Nephron progenitor cell (in vitro differentiated cells): Measurements from ENCODE around the gene BRPF1.
A peak's percentile ranks its signal among the peaks of the same experiment; 100 is the strongest.

Experiments
- DNase-seq: peaks from one replicate; pipeline ENCODE4 v3.0.0; 2021
- H3K27ac Mint-ChIP-seq: 2 replicates; pipeline ENCODE4 v1.8.0; 2021; ENCODE audit warnings: mild to moderate bottlenecking, moderate library complexity, mixed read lengths
- H3K27me3 Mint-ChIP-seq: 2 replicates; pipeline ENCODE4 v1.8.0; 2021; ENCODE audit warnings: mild to moderate bottlenecking, low read depth, mixed read lengths; ENCODE audit not compliant: poor library complexity
- H3K36me3 Mint-ChIP-seq: 2 replicates; pipeline ENCODE4 v1.8.0; 2021; ENCODE audit warnings: low read depth, mixed read lengths
- H3K4me1 Mint-ChIP-seq: 2 replicates; pipeline ENCODE4 v1.8.0; 2021; ENCODE audit warnings: mixed read lengths
- H3K4me3 Mint-ChIP-seq: 2 replicates; pipeline ENCODE4 v1.8.0; 2021; ENCODE audit warnings: mild to moderate bottlenecking, moderate library complexity, mixed read lengths
- H3K9me3 Mint-ChIP-seq: 2 replicates; pipeline ENCODE4 v1.8.0; 2021; ENCODE audit warnings: mild to moderate bottlenecking, moderate library complexity, mixed read lengths
- CTCF ChIP-seq: fragments of 200-600 bp; sonication (generic); IDR thresholded peaks from 2 replicates; pipeline ENCODE4 v1.5.0; 2021; ENCODE audit warnings: antibody characterized with exemption

BRPF1 gene

GRCh38 chr3:9721700-9722060, 9.9 kb upstream of the BRPF1 start:
- Mint-ChIP-seq H3K9me3 (no peaks in the 10 kb centered on the region), H3K27ac (no peak overlapping the region), H3K4me1 (peaks cover 5% of the 10 kb centered on the region), H3K27me3 (peaks cover 24% of the 10 kb centered on the region), H3K4me3 (no peak overlapping the region), H3K36me3 (no peaks in the 10 kb centered on the region)
- DNase-seq = no peak
- no peak for TF ChIP-seq CTCF

- H3K9me3 Mint-ChIP-seq = no peaks in the 10 kb centered on the region
- no peak overlapping the region for H3K27ac Mint-ChIP-seq
- DNase-seq = no peak
- H3K36me3 Mint-ChIP-seq = no peaks in the 10 kb centered on the region
- H3K4me3 Mint-ChIP-seq = no peak overlapping the region
- H3K4me1 Mint-ChIP-seq = peaks cover 18% of the 10 kb centered on the region
- no peak for TF ChIP-seq CTCF
- peaks cover 11% of the 10 kb centered on the region for H3K27me3 Mint-ChIP-seq
Measured at GRCh38 chr3:9725775-9726515, 5.6 kb upstream of the BRPF1 start.

GRCh38 chr3:9727041-9727595, 4.4 kb upstream of the BRPF1 start:
- no peak overlapping the region for H3K4me3 Mint-ChIP-seq
- TF ChIP-seq CTCF = peak; percentile 30
- DNase-seq = no peak
- H3K9me3 Mint-ChIP-seq = no peaks in the 10 kb centered on the region
- H3K27ac Mint-ChIP-seq = no peak overlapping the region
- no peaks in the 10 kb centered on the region for H3K36me3 Mint-ChIP-seq
- H3K4me1 Mint-ChIP-seq = peaks cover 15% of the 10 kb centered on the region
- peaks cover 11% of the 10 kb centered on the region for H3K27me3 Mint-ChIP-seq

GRCh38 chr3:9727743-9728142, 3.8 kb upstream of the BRPF1 start:
- H3K4me1 Mint-ChIP-seq = peaks cover 20% of the 10 kb centered on the region
- no peak for DNase-seq
- H3K27ac Mint-ChIP-seq = no peak overlapping the region
- no peaks in the 10 kb centered on the region for H3K36me3 Mint-ChIP-seq
- H3K4me3 Mint-ChIP-seq = no peak overlapping the region
- peaks cover 11% of the 10 kb centered on the region for H3K27me3 Mint-ChIP-seq
- no peak for TF ChIP-seq CTCF
- H3K9me3 Mint-ChIP-seq = no peaks in the 10 kb centered on the region

- no peak for TF ChIP-seq CTCF
- Mint-ChIP-seq H3K36me3 (peaks cover 11% of the 10 kb centered on the region), H3K9me3 (no peaks in the 10 kb centered on the region), H3K27ac (no peak overlapping the region), H3K4me3 (no peak overlapping the region), H3K27me3 (peaks cover 12% of the 10 kb centered on the region), H3K4me1 (peaks cover 32% of the 10 kb centered on the region)
- no peak for DNase-seq
Measured at GRCh38 chr3:9729419-9729818, 2.1 kb upstream of the BRPF1 start.
